Measurements from ENCODE around the gene NMU. TPM values are rescaled to one million over a fixed set of nuclear protein-coding genes. Genes with fewer than 3 reads are reported as not detected.
"Not testable (repeated sequence)": the region's sequence is repeated elsewhere in the genome, so short reads cannot be mapped to it uniquely, and the experiment has no call there.

Gene NMU, protein sequence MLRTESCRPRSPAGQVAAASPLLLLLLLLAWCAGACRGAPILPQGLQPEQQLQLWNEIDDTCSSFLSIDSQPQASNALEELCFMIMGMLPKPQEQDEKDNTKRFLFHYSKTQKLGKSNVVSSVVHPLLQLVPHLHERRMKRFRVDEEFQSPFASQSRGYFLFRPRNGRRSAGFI
- total RNA-seq (1 to 10 TPM; 1.5 to 2.6 TPM), polyA plus RNA-seq (1 to 10 TPM; 1.1 to 1.8 TPM)
- long read RNA-seq, donor 1, partial matches to known transcripts = 0 of 3 reads
- long read RNA-seq, donor 1, other reads (novel, unspliced or antisense) = 0 of 3 reads
- long read RNA-seq, donor 2 = 0 reads
- long read RNA-seq, donor 3, partial matches to known transcripts = 0 of 1 reads
- long read RNA-seq, donor 3, other reads (novel, unspliced or antisense) = 0 of 1 reads
- long read RNA-seq, donor 4, partial matches to known transcripts = 0 of 3 reads
- long read RNA-seq, donor 4, other reads (novel, unspliced or antisense) = 0 of 3 reads
- long read RNA-seq, donor 5, transcript NMU-201 (10 exons, 816 nt) = major isoform, 6 of 8 reads
- long read RNA-seq, donor 5, partial matches to known transcripts = 0 of 8 reads
- long read RNA-seq, donor 5, other reads (novel, unspliced or antisense) = 0 of 8 reads

- TF ChIP-seq, protein P1, sequence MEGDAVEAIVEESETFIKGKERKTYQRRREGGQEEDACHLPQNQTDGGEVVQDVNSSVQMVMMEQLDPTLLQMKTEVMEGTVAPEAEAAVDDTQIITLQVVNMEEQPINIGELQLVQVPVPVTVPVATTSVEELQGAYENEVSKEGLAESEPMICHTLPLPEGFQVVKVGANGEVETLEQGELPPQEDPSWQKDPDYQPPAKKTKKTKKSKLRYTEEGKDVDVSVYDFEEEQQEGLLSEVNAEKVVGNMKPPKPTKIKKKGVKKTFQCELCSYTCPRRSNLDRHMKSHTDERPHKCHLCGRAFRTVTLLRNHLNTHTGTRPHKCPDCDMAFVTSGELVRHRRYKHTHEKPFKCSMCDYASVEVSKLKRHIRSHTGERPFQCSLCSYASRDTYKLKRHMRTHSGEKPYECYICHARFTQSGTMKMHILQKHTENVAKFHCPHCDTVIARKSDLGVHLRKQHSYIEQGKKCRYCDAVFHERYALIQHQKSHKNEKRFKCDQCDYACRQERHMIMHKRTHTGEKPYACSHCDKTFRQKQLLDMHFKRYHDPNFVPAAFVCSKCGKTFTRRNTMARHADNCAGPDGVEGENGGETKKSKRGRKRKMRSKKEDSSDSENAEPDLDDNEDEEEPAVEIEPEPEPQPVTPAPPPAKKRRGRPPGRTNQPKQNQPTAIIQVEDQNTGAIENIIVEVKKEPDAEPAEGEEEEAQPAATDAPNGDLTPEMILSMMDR (IDR thresholded peaks at IDR 0.05; ENCODE audit: control extremely low read depth, extremely low read depth) = no peak
- ATAC-seq (ENCODE audit: insufficient read depth, low FRiP score) (peak; percentile 86), DNase-seq (peak; percentile 9 to 44 (median 37))
- Histone ChIP-seq H3K36me3 (ENCODE audit: control insufficient read depth in 4 of 4, insufficient read depth in 4 of 4, low read length in 4 of 4) (no peaks in the 10 kb centered on the region), H3K9ac (ENCODE audit: insufficient read depth in 1 of 2, low read length in 2 of 2) (no peak within 1 kb of the TSS), H3K4me1 (ENCODE audit: control insufficient read depth in 5 of 5, insufficient read depth in 5 of 5, low read length in 5 of 5) (peaks cover 0 to 15% (median 4%) of the 10 kb centered on the region in 5 donors), H3K9me3 (ENCODE audit: control insufficient read depth in 4 of 4, insufficient read depth in 3 of 4, low read length in 3 of 4) (peaks cover 0 to 1% (median 0%) of the 10 kb centered on the region in 4 donors), H3K4me3 (peak within 1 kb of the TSS; percentile 22), H3K27ac (ENCODE audit: low read depth in 1 of 2, low read length in 1 of 2) (peak within 1 kb of the TSS in 1 of 2 donors; percentile 14), H3K27me3 (ENCODE audit: control insufficient read depth in 3 of 3, insufficient read depth in 3 of 3, low read length in 2 of 3) (peaks cover 2 to 37% (median 37%) of the 10 kb centered on the region in 3 donors)
- WGBS, 2 donors = 1 to 2% methylated on average over 73 to 80 of the region's 80 CpGs
Measured at GRCh38 chr4:55635741-55636655, at the start of gene NMU. Gene NMU, minus strand, starts transcription at chr4:55636298. Its CDS starts 106 bp downstream, at chr4:55636192.

DNA sequence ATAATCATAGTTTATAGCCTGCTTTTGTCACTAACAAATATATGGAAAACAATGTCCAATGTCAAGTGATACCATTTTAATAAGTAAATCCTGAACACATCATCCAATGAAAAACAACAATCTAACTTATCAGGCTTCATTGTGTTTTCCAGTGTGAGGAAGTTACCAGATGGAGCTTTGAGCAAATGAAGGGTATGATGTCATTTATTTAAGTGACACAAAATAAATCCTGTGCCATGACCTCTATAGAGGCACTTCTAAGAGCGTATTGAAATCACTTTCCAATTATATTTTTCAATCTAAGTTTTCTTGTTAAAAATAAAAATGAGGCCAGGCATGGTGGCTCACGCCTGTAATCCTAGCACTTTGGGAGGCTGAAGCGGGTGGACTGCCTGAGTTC is 48.2 kb upstream of the NMU start:
- no peaks in the 10 kb centered on the region for H3K36me3 ChIP-seq (ENCODE audit: control insufficient read depth in 4 of 4, insufficient read depth in 4 of 4, low read length in 4 of 4)
- no peak for ATAC-seq (ENCODE audit: insufficient read depth, low FRiP score)
- no peak overlapping the region for H3K4me3 ChIP-seq
- no peak for DNase-seq
- TF ChIP-seq, protein P1 (IDR thresholded peaks at IDR 0.05; ENCODE audit: control extremely low read depth, extremely low read depth) = no peak
- no peaks in the 10 kb centered on the region for H3K4me1 ChIP-seq (ENCODE audit: control insufficient read depth in 5 of 5, insufficient read depth in 5 of 5, low read length in 5 of 5)
- no peaks in the 10 kb centered on the region for H3K27me3 ChIP-seq (ENCODE audit: control insufficient read depth in 3 of 3, insufficient read depth in 3 of 3, low read length in 2 of 3)
- WGBS, 2 donors = 94% methylated on average over 3 of the region's 3 CpGs
- no peak overlapping the region for H3K27ac ChIP-seq (ENCODE audit: low read depth in 1 of 2, low read length in 1 of 2)
- H3K9me3 ChIP-seq (ENCODE audit: control insufficient read depth in 4 of 4, insufficient read depth in 3 of 4, low read length in 3 of 4) = no peaks in the 10 kb centered on the region
- H3K9ac ChIP-seq (ENCODE audit: insufficient read depth in 1 of 2, low read length in 2 of 2) = no peak overlapping the region

DNA sequence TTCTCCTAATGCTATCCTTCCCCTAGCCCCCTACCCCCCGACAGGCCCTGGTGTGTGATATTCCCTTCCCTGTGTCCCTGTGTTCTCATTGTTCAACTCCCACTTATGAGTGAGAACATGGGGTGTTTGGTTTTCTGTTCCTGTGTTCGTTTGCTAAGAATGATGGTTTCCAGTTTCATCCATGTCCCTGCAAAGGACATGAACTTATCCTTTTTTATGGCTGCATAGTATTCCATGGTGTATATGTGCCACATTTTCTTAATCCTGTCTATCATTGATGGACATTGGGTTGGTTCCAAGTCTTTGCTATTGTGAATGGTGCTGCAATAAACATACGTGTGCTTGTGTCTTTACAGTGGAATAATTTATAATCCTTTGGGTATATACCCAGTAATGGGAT is 46.7 kb upstream of the NMU start:
- H3K36me3 ChIP-seq (ENCODE audit: control insufficient read depth in 4 of 4, insufficient read depth in 4 of 4, low read length in 4 of 4); ATAC-seq (ENCODE audit: insufficient read depth, low FRiP score); H3K27ac ChIP-seq (ENCODE audit: low read depth in 1 of 2, low read length in 1 of 2); H3K9me3 ChIP-seq (ENCODE audit: control insufficient read depth in 4 of 4, insufficient read depth in 3 of 4, low read length in 3 of 4); DNase-seq; H3K4me3 ChIP-seq; H3K27me3 ChIP-seq (ENCODE audit: control insufficient read depth in 3 of 3, insufficient read depth in 3 of 3, low read length in 2 of 3); H3K9ac ChIP-seq (ENCODE audit: insufficient read depth in 1 of 2, low read length in 2 of 2); H3K4me1 ChIP-seq (ENCODE audit: control insufficient read depth in 5 of 5, insufficient read depth in 5 of 5, low read length in 5 of 5): not testable (repeated sequence)
- 85 to 86% methylated on average over 3 of the region's 3 CpGs for WGBS, 2 donors
